NCI-H82 treated with DMSO at 0.1 percent for 48 hours (cell line): ENCODE measurements around the gene BEGAIN.

ENCODE experiments used
- DNase-seq: peaks from one replicate; lab custom pipeline; 2025; ENCODE audit not compliant: unreplicated experiment; lab: John Stamatoyannopoulos, UW

Gene BEGAIN

DNA sequence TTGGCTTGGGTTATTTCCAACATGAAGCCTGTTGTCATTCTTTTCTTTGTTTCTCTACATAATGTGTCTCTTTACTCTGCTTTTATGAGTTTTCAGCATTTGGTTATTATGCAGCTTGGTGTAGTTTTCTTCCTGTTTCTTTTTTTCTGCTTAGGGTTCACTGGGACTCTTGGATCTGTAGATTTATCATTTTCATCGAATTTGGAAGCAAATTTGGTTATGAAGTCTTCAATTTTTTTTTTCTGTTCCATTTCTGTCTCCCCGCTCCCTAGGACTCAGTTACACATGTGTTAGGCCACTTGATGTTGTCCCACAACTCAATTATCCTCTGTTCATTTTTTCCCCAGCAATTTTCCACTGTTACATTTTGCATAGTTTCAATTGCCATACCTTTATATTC, 13.8 kb upstream of the BEGAIN start:
- DNase-seq, result no peak

DNA sequence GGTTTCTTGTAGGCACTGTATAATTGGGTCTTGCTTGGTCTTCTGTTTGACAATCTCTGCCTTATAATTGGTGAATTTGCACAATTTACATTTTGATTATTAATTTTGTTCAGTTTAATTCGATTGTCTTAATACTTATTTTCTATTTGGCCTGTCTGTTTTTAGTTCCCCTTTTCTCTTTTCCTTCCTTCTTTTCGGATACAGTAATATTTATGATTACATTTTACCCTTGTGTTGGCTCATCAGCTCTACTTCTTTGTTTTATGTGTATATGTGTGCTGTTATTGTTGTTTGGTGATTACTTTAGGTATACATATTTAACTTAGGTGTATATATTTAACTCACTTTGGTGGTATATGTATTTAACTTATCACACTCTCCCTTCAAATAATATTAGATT, 12.8 kb upstream of the BEGAIN start:
- no peak for DNase-seq

DNA sequence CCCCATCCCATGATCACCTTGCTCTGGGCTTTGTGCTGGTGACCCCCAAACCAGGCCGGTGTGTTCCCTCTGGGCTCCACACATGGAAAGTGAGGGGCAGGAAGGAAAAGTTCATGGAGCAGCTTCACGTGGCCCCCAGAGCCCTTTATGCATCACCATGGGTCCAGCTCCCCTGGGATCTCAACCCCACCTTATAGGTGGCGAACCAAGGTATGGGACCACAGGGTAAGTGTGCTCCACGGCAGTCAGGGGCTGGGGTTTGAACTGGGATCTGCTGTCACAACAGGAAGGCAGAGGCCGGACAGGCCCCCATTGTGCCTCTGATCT, 7.4 kb upstream of the BEGAIN start:
- no peak for DNase-seq

DNA sequence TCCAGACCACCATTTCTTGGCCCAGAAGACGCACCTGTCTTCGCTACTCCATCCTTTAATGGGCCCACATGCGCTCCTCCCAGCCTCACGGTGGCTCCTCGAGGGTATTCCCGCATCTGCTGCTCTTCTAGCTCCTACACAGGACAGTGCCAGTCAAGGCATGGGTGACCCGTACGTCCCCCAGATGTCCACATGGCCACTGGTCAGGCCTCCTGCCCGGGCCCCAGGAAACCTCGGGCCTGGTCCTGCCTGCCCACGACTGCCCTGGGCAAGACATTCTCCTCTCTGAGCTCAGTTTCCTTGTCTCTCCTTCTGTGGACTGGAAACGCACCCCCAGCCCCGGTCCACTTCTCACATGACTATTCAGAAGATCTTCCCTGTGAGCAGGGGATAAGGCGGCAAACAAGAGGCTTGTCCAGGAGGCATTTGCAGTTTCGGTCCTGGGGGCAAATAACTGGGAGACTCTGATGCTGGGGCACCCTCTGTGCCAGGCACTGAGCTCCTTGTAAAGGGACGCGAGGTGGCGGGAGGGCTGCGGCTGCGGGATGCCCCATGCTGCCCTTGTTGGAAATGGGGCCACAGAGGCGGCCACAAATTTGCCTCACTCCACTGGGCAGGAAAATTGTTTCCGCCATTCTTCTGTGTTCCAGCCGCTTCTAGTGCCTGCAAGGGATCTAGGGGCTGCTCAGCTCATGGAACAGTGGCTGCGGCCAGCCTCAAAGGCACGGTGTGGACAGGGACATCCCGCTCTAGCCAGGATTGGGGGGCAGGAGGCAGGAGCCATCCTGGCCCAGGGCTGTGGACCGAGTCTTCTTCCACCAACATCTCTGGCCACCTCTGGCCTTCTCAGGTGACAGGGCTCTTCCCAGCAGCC, 6.8 kb upstream of the BEGAIN start:
- DNase-seq, result no peak

DNA sequence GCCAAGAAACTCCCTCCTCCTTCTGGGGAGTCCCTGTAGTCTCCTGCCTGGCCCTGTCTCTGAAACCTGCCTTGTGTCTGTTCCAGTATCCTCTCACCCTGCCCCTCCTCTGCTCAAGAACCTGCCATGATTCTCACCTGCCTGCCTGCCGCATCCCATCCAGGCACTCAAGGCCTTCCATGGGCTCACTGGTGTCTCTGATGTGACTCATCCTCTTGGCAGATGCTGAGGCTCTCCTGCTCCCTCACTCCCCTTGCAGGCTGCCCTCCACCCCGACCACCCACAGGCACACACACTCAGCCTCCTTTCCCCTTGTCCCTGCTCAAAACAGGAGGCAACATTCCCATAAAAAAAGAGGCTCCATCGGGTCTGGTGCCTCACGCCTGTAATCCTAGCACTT, 5.8 kb upstream of the BEGAIN start:
- no peak for DNase-seq

DNA sequence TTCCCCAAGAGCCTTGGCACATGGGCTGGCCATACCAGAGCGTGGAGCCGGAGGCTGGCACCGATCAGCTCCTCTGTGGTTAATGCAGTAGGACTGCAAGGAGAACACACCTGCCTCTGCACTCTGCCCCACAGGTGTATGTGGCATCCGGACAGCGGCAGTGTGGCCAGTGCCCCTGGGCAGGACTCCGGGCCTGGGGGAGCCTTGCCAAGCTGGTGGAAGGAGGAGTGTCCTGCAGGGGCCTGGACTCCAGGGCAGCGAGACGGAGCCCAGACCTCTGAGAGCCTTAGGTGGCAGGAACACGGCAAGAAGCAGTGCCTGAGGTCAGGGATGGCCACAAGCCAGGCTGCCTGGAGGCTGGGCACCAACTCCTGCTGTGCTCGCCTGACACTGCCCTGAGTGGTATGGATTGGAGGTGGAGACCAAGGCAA, 5.3 kb upstream of the BEGAIN start:
- DNase-seq, result no peak

DNA sequence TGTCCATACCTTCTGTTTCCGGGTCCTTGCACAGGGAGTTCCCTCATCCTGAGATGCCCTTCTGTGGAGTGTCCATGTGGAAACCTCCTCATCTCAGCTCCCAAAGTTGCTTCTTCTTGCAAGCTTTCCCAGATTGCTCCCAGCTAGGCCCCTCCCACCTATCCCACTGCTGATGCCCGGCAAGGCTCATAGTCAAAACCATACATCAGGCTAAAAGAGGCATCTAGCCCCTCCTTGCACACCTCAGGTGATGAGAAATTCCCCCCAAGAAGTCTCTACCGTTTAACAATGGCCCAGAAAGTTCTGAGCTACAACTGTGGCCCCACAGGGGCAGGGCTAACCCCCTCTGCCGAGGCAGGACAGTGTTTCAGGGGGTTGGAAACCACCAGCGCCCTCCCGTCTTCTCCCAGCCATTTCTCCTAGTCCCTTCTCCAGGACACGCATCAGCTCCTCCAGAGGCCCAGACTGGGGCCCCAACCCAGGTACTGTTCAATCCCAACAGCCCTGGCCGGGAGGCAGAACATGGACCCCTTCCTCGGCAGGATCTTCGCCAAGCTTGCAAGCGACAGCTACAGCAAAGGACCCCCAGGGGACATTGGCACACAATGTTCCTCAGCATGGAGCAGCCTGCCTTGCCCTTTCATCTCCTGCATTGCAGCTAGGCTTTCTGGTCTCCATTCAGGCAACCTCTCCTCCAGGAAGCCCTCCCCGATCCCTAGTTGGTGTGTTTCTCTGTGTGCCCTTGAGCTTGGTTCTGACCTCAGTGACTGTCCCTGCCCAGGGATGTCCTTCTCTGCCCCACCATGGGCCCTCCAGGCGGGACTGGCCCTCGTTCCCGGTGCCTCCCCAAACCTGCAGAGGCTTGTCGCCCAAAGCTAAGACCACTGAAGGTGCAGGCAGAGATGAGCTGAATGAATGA, 4.5 kb upstream of the BEGAIN start:
- DNase-seq, result no peak

DNA sequence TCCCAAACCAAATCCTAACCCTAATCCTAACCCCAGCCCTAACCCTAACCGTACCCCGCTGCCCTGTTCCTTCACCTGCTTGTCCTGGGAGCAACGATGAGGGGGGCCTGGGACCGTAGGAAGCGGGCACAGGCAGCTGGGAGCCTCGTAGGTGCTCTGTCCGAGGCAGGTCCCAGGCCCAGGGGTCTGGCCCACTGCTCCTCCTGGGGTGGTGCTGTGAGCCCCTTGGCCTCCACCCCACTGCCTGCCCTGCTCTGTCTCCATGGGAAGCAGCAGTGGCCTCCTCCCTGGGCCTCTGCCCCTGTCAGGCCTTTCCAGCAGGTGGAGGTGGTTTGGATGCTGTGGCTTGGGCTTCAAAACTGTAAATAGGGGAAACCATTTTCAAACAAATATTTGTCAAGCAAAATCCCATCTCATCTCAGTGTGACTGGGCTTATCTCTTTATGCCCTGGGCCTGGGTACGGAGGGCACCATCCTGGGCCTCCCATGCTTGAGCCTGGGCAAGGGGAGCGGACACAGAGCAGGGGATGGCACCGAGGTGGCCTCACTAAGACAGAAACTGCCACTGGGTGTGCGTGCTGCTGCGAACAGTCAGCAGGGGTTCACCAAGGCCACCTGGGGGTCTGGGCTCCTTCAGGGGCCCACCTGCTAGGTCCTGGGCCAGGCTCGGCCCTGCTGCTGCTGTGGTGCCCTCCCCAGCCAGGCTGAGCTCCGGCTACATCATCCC, 3.7 kb upstream of the BEGAIN start:
- DNase-seq, result no peak

DNA sequence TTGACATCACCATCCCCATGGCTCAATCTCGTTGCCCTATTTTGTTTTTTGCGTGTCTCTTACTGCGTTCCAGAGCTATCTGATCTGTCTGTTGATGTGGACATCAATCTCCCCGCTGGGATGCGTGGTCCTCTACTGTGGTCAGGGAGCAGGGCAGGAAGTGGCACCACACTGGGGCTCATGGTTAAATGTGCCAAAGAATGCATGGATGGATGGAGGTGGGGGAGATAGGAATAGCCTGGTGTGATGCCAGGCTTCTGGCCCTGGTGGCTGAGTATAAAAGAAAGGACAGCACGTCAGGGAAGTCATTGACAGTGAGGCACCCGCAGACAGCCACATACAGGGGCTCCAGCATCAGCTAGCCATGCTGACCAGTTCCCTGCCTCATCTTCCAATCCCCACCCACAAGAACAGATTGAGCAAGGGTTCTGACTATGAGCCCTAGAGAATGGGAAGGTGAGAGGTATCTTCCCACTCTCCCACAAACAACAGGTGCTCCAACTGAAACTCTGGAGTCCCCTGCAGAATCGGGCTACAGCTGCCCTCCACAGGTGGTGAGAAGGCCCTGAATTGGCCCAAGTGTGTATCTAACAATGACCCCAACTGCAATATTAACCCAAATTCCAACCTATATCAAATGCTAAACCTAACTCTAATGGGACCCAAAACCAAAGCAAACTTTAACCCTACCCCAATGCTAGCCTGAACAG, 2.7 kb upstream of the BEGAIN start:
- DNase-seq, result no peak

DNA sequence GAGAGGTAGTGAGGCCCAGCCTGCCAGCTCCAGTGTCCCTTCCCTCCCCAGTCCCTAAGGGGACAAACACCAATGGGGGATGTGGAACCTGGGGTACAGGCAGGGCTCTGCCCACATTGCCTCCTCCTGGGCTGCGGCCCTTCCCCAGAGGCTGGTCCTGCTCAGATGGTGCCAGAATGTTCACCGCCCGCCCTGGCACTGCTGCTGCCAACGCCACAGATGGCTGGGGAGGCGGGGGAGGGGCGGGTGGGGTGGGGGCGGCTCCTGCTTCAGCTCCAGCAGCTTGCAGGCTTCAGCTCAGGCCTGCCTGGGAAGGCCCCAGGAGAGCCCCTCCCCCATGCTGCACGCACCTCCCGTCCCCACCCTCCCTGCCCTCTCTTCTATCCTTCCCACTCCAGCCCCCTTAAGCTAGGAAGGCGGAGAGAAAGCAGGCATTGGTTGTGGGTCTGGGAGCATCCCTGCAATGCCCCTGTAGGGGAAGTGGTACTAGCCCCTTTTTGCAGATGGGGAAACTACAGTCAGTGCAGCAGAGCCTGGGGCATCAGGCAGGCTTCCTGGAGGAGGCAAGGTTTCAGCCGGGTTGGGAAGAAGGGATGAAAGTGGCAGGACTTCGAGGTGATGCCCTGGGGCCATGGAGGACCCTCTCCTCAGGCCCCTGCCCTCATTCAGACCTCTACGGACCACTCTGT, 2.0 kb upstream of the BEGAIN start:
- DNase-seq, result peak; percentile 11

DNA sequence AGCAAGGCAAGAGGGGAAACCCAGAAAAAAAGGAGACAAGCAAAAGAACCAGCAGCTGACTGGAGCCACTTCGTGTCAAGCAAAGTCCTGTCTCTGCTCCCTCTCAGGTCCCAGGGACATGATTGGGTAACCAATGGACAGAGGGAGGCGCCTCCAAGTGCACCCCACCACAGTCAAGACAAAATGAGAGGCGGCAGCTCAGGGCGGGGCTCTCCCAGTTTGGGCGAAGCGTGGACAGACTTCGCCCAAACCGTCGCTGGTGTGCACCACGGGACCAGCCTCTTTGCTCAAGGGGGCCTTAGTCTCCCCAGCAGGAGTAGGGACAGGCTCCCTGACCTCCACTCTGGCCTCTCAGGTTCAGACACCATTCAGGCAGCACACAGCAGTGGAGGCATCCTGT, 1.5 kb upstream of the BEGAIN start:
- no peak for DNase-seq

DNA sequence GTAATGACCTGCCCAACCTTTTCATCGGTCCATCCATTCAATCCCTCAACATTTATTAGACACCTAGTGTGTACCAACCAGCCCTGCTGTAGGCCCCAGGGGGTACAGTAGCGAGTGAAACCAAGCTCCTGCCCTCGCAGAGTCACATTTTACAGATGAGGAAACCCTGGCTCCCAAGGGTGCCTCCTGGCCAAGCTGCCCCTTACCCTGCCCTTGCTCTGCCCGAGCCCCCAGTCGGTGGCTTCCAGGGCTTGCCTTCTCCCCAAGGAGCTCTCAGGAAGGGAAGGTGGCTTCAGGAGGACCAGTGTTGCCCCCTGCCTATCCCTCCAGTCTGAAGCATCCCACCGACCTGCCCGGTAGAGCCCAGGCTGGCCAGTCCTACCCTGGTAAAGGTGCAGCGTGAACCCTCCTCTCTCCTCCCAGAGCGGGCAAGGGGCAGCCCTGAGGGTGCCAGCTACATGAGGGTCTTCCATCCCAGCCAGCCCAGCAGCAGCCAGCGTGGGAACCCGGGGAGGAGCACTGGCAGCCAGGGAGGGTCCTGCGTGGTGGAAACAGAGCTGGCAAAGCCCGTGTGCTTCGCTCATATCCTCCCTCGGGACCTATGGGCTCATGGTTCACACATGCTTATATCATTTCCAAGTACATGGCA, 670 bp upstream of the BEGAIN start:
- no peak for DNase-seq

DNA sequence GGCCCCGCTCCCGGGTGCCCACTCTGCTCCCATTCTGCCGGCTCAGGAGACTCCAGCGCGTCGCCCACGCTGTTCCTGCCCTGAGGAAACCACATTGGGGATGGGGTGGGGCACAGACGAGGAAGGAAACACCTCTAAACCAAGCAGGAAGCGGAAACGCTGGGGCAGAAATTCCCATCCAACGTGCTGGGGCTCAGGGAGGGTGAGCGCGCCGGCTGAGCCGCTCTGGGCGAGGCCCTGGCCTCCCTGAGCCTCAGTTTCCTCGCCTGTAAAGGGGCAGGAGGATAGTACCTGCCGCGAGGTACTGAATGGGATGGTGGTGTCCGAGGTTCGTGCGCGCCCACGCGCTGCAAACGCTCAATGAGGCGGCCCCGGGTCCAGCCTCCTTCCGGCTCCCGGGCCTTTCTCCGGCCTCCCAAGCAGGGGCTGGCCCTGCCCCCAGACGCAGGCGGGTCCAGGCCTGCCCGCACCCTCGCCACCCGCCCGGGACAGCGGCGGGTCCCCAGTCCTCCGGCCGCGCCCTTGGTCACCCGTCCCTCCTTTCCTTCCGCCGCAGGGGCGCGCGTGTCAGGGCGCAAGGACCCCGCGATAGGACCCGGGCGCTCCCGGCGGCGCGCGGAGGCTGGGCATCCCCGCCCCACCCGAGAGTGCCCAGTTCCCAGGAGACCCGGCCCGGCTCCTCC, 673 bp downstream of the BEGAIN start:
- DNase-seq, result no peak

DNA sequence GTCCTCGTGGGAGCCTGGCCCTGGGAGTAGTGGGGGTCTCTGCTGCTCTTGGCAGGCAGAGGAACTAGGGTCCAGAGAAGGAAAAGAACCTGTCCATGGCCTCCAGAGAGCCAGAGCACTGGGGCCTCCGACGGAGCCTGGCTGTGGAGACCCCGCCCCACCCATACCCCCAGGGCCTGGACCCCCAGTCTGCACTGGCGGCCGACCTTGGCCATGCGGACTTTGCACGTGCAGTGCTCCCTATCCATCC, 1.1 kb downstream of the BEGAIN start:
- no peak for DNase-seq

DNA sequence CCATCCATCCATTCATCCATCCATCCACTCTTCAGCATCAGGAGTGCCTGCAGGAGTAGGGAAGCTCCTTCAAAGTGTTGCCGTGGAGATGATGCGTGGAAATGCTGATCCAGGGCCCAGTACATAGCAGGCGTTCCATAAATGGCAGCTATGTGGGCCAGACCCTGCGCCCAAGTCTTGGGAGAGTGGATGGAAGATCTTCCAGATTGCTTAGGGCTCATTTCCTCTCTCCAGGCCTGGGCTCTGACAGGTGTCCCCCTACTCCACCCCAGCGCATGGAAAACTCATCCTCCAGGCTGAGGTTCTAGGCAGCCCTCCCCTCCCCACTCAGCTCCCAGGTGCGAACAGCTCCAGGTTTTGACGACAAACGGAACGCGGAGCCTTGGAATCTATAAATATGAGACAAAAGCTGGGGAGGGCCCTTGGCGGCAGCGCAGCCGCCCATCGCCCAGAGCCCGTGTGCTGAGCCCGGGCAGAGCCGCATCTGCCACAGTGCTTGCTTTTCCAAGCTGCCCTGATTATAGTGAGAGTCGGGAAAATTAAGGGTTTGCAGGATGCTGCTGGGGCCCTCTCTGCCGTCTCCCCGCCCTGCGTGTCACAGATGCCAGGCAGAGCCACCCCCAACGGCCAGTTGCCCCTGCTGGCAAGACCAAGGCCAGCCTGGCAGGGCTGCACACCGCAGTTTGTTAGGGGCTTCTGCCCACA, 1.6 kb downstream of the BEGAIN start:
- no peak for DNase-seq

DNA sequence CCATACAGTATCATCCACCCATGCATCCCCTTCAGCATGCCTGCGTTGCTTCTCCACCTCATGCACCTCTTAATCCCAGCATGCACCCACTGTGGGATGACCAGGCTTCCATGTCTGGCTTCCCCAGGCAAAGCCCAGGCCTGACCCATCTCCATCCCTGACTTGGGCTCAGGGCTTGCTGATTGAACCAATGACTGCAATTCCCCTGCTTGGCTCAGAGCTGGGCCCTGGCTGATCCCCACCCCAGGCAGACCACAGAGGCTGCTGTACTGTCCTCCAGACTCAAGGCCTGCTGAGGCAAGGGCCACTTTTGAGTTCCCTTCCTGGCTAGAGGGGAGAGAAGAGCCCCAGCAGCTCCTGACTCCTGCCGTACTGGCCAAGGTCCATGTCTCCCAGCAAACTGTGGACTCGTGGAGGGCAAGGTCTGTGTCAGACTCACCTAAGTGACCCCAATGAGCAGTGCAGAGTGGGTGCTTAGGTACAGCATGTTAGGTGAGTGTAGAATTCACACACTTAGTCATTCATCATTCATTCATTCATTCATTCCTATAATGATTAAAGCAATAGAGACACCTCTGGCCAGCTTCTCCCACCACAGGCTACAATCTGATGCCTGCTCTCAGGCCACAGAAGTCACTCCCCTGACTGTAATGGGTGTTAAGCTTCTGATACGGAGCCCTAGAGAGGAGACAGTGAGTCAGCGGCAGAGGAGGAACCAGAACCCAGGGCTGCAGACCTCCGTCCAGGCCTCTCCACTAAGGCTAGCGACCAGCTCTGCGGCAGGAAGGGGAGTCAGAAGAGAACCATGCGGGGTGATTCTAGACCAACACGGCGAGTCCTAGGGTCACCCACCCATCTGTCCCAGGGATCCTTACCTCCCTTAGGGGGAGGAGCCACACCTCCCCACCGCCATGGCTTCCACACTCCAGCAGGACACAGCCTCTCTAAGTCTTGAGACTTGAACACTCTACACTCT, 2.9 kb downstream of the BEGAIN start:
- DNase-seq, result no peak

DNA sequence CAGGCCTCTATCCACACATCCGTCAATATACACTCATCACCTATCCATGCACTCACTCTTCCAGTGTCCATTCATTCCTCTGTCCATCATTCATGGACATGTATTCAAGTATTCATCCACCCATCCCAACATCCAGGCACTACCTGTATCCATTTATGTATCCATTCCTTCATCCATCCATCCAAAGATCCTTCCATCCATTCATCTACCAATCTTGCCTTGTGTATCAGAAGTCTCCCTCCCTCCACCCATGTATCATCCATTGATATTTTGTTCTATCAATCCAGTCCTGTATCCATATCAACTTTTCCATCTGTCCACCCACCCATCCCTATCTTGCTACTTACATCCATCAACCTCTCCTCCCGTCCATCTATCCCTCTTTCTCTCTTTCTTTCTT, 4.0 kb downstream of the BEGAIN start:
- no peak for DNase-seq
